Stimulated activated CD4-positive, alpha-beta T cell treated with anti-CD3 and anti-CD28 coated beads, TNF-alpha, amount 100 ng/mL, for 48 hours (primary cell): ENCODE results near the gene PLEKHA6.
"Not testable (repeated sequence)": the region's sequence is repeated elsewhere in the genome, so short reads cannot be mapped to it uniquely, and the experiment has no call there.

ENCODE experiments used
- DNase-seq, 3 donors: peaks; one replicate each; pipeline ENCODE4 v3.0.0-alpha.2; 2020; ENCODE audit warnings: low read depth in 3 of 3

PLEKHA6 gene

DNA sequence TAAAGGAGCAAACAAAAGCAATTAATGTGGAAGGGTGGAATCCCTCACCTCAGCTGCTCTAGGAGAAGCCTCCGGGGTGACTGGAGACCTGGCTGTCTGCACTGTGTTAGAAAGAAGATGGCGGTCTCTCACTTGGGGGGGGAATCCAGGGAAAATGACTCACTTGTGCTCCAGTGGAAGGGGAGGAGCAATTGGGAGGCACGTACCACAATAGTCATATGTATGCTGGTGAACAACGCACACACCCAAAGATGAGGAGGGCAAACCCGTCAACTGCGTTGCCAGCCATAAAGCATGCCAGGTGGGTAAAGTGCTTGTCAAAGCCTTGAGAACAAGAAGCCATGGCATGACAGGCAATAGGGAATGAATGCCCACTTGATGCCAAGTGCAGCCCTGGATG, 22.1 kb downstream of the PLEKHA6 start:
- DNase-seq: no peak

DNA sequence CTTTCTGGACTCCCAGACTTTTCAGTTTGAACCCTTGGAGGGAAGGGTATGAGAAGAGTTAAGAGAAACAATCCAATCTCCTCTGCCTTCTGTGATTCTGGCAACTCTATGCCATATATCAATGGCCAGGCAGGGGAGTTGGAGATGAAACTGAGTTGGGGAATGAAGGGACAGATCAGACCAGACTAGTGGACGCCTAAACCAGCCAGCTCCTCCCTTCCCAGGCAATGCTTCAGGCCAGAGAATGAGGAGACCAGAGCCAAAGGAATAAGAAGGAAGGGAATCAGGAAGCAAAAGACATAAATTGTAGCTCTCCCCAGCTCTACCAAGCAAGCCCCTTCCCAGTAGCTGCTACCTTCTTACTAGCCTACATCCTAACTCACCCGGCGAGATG, 22.7 kb downstream of the PLEKHA6 start:
- DNase-seq: no peak

DNA sequence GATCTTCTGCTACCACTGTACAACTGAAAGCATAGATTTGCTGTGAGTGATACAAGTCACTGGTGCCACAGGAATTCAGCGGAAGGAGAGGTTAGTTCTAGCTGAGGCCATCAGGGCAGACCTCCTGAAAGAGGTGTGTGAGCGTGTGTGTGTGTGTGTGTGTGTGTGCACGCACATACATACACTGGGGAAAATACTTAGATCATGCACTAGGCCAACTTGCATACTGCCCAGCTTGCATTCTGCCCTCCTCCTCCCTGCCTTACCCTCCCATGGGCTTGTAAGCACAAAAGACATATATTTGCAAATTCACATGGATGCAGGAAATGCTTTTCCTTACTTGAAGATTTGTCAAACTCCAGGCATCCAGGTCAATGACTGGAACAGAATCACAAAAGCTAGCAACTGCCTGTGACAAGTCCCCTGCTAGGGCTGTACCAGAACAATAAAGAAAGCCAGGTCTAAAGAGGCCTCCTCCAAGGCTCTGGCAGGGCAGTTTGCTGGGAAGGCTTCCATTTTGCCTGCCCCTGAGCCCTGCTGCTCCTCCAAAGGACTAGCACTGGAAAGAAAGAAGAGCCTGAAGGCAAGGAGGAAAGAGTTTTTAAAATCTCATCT, 23.2 kb downstream of the PLEKHA6 start:
- no peak for DNase-seq

DNA sequence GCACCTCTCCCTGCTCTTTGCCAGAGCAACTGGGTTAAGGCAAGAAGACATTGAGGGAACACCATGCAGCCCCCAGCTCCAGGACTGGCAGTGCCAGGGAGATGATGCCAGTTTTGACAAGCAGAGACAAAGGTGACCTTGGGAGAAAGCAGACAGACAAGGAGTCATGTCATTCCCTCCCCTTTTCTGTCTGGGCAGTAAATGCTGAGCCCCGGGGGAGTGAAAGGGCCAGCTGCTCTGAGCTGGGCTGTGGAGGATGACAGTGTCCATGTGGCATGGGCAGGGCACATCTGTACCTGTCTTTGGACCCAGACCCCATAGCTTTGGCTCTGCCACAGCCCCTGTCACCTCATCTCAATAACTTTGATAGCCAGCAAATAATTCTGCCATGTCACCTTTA, 24.2 kb downstream of the PLEKHA6 start:
- DNase-seq: no peak

DNA sequence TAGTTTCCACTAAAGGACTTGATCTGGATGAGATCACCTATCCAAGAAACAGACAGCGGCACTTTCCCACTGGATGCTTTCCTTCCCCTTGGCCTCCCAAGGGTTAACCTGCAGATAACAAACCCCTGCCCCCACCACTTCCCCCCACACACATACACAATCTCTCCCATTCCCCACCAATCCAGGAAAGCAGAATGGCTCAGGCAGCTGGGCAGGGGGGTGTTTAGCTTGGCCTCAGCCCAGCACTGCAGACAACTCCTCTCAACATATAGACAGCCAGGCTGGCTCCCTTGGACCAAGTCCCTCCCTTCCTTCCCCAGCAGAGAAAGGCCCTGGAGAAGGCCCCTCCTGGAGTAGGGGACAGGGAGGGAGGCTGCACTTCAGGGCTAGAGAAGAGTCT, 24.6 kb downstream of the PLEKHA6 start:
- DNase-seq: no peak

DNA sequence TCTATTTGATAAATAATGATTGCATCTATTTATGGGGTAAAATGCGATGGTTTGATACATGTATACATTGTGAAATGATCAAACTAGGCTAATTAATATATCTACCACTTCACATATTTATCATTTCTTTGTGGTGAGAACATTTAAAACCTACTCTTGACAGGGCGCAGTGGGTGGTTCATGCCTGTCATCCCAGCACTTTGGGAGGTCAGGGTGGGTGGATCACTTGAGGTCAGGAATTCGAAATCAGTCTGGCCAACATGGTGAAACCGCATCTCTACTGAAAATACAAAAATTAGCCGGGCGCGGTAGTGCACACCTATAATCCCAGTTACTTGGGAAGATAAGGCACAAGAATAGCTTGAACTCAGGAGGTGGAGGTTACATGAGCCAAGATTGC, 25.3 kb downstream of the PLEKHA6 start:
- DNase-seq: no peak

DNA sequence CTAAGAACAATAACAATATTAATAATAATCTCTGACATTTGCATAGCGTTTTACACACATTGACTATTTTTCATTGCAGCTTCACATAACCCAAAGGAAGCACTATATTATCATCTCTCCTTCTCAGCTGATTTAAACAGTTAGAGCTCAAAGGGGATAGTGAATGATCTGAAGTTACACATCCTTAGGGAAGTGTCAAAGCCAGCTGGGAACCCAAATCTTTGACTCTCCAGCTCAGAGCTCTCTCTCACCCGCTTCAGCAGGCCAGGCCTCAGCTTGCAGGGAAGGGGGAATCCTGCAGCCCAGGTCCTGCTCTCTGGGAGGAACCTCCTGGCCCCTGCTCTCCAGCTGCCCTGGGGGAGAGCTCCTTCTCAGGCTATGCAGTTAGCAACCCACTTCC, 26.3 kb downstream of the PLEKHA6 start:
- DNase-seq: no peak

DNA sequence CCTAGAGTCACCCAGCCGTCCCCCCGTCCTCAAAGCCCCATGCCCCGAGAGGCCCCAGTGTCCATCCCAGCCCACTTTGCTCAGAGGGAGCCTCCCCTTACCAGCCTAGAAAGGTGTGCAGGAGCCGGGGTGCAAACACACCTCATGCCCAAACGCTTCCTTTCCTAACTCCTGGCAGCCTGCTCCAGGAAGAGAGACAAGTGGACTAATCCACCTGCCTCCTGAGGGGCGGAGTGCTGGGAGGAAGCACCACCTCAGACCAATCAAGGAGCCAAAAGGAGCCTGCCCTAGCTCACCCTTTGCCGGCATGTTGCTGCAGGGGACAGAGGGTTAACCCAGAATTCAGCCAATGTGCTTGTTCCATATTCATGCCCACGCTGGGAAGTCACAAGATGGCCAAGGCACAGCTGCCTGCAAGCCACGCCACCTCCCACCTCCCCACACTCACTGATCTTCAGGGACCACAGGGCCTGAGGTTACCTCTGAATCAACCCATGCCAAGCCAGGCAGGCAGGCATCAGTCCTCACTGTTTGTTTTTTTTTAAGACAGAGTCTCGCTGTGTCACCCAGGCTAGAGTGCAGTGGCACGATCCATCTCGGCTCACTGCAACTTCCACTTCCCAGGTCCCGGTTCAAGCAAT, 27.8 kb downstream of the PLEKHA6 start:
- no peak for DNase-seq

DNA sequence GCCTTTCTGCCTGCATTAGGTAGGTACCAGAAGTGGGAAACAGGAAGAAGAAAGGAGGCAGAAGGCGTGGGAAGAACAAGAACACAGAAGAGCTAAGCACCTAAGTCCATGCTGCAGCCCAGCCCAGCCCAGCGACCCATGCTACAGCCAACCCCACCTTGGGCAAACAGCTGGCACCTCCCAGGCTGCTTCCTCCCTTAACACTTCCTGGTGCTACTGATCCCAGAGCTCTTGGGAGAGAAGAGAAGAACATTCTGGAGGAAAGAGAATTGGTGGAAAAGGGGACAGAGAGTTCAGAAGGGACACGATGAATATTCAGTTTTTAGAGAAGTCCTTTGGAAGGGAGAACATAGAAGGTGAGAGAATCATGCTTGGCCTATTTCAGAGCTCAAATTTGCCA, 28.5 kb downstream of the PLEKHA6 start:
- no peak for DNase-seq

DNA sequence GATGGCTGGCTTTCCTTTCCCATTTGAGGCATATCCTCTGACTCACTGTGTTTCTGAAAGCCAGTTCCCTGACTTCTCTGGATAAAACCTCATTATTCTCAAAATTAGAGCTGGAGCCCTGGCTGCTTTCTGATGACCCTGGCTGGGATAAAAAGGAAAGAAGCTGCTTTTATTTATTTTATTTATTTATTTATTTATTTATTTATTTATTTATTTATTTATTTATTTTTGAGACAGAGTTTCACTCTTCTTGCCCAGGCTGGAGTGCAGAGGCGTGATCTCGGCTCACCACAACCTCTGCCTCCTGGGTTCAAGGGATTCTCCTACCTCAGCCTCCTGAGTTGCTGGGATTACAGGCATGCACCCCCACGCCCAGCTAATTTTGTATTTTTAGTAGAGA, 31.9 kb downstream of the PLEKHA6 start:
- DNase-seq: not testable (repeated sequence)

DNA sequence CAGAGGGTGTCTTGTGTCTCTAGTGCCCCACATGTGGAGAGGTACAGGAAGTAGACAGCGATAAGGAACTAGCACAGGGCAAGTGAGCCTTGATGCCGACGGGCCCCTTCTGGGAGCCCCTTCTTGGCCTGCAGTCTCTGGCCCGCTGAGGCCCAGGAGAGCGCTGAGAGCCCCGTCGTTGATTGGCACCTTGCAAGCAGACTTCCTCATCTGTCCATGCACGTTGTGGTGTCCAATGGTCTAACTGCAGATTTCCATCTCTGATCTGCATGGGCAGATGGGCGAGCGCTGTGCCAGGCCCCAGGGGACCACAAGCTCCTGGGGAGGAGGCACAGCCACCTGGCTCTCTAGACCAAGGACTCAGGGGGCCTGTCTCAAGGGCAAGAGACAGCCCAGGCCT, 32.4 kb downstream of the PLEKHA6 start:
- no peak for DNase-seq

DNA sequence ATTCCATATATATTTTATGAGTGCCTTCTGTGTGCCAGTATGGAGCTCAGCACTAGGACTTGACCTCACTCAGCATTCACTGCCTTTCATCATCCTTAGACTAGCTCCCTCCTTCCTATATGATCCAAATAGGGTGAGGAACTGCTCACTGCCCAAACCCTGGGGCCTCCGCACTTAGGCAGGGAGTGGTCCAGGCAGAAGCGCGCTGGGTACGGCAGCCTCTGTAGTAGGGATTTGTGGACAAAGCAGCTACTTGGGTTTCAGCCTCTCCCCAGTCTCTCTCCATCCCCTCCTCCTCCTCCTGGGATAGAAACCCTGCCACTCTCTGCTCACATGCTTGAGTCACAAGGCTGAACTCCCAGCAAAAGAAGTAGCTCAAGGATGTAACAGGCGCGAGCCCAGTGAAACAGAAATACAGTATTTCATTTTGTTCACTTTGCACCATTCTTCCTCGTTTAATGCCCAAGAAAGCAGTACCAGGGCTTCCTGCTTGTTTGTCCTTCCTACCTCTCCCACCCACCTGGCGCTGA, 32.9 kb downstream of the PLEKHA6 start:
- no peak for DNase-seq

DNA sequence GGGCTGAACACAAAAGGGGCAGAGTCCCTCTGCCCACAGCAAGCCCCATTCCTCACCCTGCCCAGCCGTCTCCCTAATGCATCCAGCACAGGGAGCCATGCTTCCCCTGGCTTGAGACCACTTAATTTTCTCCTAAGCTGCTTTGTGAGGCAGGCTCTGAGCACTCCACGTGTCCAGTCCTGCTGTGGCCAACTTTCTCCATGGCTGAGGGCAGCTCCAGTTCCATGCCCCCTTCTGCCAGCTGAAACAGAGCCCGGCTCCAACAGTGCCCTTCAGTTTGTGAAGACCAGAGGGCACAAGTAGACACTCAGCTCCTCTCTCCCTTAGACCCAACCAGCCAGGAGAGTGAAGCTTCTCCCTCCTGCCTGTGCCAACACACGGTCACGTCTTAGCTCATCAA, 33.8 kb downstream of the PLEKHA6 start:
- DNase-seq: no peak

DNA sequence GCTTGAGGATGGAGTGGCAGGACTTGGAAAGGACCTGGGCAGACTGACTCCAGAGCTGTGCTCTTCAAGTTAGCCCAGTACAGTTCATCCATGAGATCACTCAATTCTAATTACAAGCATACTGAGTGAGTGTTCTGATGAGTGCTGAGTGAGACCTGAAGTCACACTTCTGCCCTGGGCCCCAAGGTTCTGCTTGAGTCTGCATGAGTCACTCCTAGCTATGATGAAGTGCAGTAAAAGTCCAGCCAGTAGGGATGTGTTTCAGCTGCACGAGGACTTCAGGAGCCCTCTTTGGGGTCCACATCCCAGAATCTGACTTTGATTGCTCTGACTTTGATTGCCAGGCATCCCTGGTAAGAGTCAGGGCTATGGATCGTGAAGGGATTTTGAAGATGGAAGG, 35.8 kb downstream of the PLEKHA6 start:
- DNase-seq: peak; percentile 26 to 57 (median 32)

DNA sequence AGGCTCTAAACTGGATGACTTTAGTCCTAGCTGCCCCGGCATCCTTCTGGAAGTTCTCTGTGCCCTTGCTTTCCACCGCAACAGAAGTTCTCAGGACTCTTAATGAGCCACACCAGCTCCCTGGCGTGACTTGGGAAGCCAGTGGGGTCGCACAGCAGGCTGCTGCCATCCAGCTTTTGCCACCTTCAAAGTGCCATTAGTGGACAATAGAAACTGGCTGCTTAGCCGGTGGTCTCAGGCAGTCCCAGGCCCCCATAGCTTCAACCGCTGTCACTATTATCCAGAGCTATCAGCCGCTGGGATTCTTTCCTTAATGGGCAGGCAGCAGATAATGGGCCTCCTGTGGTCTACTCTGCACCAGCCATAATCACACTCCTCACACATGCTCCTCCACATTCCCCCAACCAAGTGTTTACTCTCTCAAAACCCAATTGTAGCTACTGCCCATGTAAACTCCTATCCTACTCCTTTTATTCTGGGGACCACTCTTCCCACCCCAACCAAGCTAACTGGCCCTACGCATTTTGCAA, 37.3 kb downstream of the PLEKHA6 start:
- no peak for DNase-seq

DNA sequence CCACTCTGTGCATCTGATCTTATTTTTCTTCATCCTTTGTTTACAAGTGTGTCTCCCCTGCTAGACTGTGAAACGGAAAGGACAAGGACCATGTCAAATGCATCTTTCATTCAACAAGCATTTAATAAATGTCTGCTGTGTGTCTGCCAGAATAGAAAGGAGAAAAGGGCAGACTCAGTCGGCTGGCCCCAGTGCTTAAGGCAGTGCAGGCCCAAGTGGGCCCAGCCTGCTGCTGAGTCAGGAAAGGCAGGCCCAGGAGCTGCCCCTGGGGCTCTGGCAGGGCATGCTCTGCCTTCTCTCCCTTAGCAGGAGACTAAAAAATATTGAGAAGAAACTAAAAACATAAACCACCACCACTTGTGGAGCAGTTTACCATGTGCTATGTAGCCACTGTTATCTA, 38.1 kb downstream of the PLEKHA6 start:
- DNase-seq: no peak

DNA sequence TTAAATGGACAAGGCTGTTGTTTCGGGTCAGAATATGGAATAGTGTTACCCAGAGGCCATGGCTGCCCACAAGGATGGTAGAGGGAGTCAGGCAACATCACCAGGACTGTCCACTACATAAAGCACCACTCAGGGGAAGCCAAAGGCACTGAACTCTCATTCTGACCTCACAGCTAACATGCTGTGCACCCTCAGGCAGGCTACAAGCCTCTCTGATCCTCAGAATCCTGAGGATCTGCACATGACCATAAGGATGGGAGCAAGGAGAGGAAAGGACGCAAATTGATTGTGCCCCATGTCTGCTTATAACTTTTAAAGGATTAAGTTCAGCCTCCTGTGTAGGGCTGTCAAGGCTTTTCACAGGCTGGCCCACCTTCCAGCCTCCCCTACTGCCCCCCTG, 38.7 kb downstream of the PLEKHA6 start:
- DNase-seq: no peak

DNA sequence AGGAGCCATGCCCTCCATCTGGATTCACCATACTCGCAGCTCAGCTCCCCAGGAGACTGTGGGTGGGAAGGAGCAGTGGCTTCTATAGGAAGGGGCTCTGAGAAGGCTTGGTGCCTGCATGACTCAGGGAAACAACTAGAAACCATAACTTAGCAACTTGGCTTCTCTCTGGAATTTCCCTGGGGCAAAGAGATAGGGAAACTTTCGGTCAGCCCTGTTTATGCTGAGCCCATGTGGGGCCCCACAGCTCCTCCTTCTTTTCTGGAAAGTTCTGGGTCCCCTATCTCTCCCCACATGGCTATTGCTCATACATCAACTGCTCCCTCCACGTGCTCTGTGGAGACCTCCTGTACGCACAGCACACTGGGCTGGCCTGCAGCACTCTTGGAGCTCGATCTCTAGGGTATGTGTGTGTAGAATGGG, 39.3 kb downstream of the PLEKHA6 start:
- no peak for DNase-seq

DNA sequence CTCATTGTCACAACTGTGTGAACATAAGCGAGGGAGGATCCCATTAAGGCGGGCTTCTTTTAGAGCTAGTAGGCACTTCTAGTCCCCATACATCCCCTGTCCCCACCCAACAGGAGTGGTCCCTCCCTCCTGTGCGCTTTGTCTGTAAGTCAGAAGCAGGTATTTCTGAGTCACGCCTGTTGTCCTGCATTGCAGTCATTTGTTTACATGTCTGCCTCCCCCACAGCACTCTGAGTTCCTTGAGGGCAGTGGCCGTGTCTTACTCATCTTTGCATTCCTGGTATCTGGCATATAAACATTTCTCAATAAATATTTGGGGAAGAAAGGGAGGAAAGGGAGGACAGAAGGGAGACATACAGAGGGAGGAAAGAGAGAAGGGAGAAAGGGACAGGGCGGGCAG, 40.3 kb downstream of the PLEKHA6 start:
- no peak for DNase-seq

DNA sequence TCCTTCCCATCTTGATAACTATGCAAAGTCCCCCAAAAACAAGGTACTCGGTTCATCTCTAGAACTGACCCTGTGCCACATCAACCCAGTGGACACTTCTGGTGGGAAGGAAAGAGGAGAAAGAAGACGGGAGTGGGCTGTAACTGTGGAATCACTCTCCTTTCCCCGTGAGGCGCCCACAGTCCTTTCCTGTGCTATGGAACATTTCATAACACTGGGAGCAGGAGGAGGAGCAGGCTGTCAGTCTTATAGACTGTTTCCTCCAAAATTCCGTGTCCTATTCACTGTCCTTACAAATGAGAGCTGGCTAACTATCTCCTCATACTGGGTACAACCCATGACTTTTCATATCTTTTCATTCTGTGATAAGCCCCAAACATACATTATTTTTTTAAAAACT, 40.7 kb downstream of the PLEKHA6 start:
- DNase-seq: no peak

DNA sequence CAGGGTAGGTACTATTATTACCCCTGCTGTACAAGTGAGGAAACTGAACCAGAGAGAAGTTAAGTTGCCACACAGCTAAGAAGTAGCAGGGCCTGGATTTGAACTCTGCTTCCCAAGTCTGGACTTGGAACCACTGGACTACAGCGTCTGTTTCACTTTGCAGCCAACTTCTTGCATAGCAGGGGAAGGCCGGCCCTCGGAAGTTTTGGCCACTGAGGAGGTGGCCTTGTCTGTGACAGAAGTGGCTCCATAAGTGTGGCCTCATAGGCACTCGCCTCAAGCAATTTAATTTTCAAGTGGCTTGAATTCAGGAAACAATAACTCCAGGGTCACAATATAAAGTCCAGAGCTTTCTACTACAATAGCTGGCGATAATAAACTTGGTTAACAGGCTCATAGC, 41.4 kb downstream of the PLEKHA6 start:
- DNase-seq: no peak

DNA sequence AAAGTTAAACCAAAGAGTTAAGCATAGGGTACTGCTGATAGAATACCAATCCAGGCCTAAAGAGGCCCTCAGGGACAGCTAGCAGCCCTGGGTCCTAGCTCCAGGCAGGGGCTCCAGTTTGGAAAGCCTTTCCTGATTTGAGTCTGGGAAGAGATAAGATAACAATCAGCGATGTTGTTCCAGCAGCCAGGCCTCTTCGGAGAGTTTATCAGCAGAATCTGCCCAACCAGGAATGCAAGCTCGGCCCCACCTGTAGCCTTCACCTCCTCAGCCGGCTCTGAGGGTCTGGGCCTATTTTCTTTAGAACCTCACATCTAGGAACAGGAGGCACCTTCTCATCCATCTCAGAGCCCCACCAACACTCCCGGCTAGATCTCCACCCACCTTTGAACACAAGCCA, 42.6 kb downstream of the PLEKHA6 start:
- DNase-seq: no peak

DNA sequence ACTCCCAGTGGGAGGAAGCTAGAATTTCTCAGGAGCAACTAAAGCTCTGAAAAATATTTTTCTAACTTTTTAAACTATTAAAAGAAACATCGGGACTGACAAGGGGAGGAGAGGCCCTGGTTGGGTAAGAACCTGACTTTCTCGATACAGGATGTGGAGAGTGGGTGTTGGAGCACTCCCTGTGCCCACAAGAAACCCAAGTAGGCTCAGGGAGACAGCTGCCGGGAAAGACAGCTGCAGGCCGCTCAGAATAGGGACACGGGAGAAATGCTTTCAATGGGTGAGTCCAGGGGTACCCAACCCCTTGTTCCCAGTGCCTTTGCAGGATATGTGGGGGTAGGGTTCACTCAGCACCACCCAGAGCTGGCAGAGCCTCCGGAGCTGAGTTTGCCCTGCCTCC, 43.6 kb downstream of the PLEKHA6 start:
- DNase-seq: no peak
